Caco-2 (cell line): ENCODE data around the gene CACNA1C. TPM values are rescaled to one million over a fixed set of nuclear protein-coding genes. Genes with fewer than 3 reads are reported as not detected.

Experiments used
- BruUV-seq: library from RNA; stranded (reverse); fragments of 400-500 nt; replicated peaks from 2 replicates; lab custom pipeline; 2021; lab: Mats Ljungman, UMichigan
- CTCF ChIA-PET: fragments of 300-600 bp; sonication (Branson Sonifier 250); formaldehyde crosslinking; loops from one replicate; lab custom pipeline; 2022; ENCODE audit warnings: antibody characterized with exemption; lab: Charles Lee
- POLR2A ChIA-PET: fragments of 300-600 bp; sonication (Branson Sonifier 250); formaldehyde crosslinking; loops from one replicate; lab custom pipeline; 2022; ENCODE audit warnings: antibody characterized with exemption; lab: Charles Lee
- DNase-seq, 2 experiments: peaks; one replicate each; pipeline versions ENCODE4 v3.0.0 to v3.0.0-alpha.2; 2020 to 2022
- H3K27me3 ChIP-seq: replicated peaks from 2 replicates; pipeline ENCODE4 v1.6.0; 2011; ENCODE audit warnings: low read length; ENCODE audit not compliant: control insufficient read depth, insufficient read depth
- H3K36me3 ChIP-seq: 2 replicates; pipeline ENCODE4 v1.5.1; 2011; ENCODE audit warnings: low read length; ENCODE audit not compliant: control insufficient read depth, insufficient read depth
- H3K4me1 ChIP-seq: fragments of 250-450 bp; sonication (Bioruptor Pico); 2 replicates; pipeline ENCODE4 v1.5.1; 2020; ENCODE audit warnings: mild to moderate bottlenecking
- H3K4me3 ChIP-seq: 2 replicates; pipeline ENCODE4 v1.5.1; 2011; ENCODE audit warnings: low read depth, mild to moderate bottlenecking, control low read depth, low read length
- H3K9me3 ChIP-seq: fragments of 250-450 bp; sonication (Bioruptor Pico); 2 replicates; pipeline ENCODE4 v1.5.1; 2020; ENCODE audit warnings: mild to moderate bottlenecking, moderate library complexity
- H3K27ac Mint-ChIP-seq: one replicate; pipeline ENCODE4 v1.8.0; 2022; ENCODE audit warnings: mixed read lengths; ENCODE audit not compliant: unreplicated experiment
- H3K27me3 Mint-ChIP-seq: one replicate; pipeline ENCODE4 v1.8.0; 2022; ENCODE audit warnings: mixed read lengths; ENCODE audit not compliant: insufficient read depth, unreplicated experiment
- H3K36me3 Mint-ChIP-seq: one replicate; pipeline ENCODE4 v1.8.0; 2022; ENCODE audit warnings: mild to moderate bottlenecking, mixed read lengths; ENCODE audit not compliant: insufficient read depth, unreplicated experiment
- H3K4me1 Mint-ChIP-seq: one replicate; pipeline ENCODE4 v1.8.0; 2022; ENCODE audit warnings: low read depth, mixed read lengths; ENCODE audit not compliant: unreplicated experiment
- H3K4me3 Mint-ChIP-seq: one replicate; pipeline ENCODE4 v1.8.0; 2022; ENCODE audit warnings: mild to moderate bottlenecking, moderate library complexity, mixed read lengths; ENCODE audit not compliant: unreplicated experiment
- H3K9me3 Mint-ChIP-seq: one replicate; pipeline ENCODE4 v1.8.0; 2022; ENCODE audit warnings: mixed read lengths; ENCODE audit not compliant: unreplicated experiment
- intact Hi-C: fragments of 100-400 bp; cut with micrococcal nuclease; formaldehyde crosslinking; loops from one replicate; pipeline ENCODE4 v1.10.0; 2022; ENCODE audit not compliant: unreplicated experiment
- total RNA-seq: library from RNA; stranded (reverse); gene quantifications from 2 replicates; pipeline ENCODE4 v1.2.3, GENCODE V29; 2022
- TF ChIP-seq, protein P1 (sequence below), 2 experiments: fragments of 200-600 bp in 1 of 2; IDR thresholded peaks; 1 replicate in 1 of 2; 2 replicates in 1 of 2; pipeline versions ENCODE4 v1.5.1 to v1.8.0; 2011 to 2022; ENCODE audit warnings: antibody characterized with exemption in 1 of 2, control low read depth in 1 of 2, inconsistent platforms in 1 of 2, low read depth in 1 of 2, low read length in 1 of 2, mild to moderate bottlenecking in 1 of 2, moderate library complexity in 1 of 2; ENCODE audit not compliant: insufficient read depth in 1 of 2, severe bottlenecking in 1 of 2, unreplicated experiment in 1 of 2

Gene CACNA1C
- total RNA-seq, 1 experiment from 2014 or later, result not detected

DNA sequence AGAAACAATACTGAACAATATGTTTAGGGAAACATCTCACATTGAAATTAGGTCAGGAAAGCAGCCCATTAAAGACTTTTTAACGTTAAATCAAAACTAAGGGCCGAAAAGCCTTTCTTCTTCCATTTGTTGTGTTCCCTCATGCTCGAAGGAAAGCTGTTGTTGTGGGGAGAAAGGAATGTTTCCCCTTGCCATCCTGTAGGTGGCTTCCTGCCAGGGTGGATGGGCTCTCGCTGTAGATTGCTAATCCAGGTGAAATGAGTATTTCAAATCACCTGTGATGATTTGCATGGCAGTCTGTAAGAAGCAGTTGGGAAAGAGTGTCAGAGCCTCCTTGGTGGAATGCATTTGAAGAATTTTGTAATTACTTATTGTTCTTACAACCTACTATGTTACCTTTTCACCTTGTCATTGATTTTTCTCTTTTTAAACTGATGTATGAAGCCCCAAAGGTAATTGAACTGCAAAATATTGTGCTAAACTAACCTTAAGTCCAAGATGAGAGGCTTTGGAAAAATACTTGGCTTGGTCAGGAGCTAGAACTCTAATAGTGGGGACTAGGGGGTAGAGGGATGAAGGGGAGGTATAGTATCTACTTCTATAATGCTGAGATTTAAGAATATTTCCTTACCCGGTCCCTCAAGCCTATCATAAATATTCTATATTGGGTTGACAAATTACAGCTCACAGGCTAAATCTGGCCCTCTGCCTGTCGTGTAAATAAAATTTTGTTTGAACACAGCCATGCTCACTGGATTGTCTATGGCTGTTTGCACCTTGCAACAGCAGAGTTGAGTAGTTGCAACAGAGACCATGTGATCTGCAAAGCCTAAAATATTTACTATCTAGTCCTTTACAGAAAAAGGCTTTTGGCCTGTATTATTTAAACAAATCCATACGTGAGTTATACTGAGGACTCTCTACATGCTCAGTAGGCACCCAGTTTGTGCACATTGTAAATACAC, 40.9 kb upstream of the CACNA1C start:
- H3K27me3 Mint-ChIP-seq, result peaks cover 9% of the 10 kb centered on the region
- H3K36me3 Mint-ChIP-seq, result no peaks in the 10 kb centered on the region
- H3K9me3 Mint-ChIP-seq, result no peaks in the 10 kb centered on the region
- no peaks in the 10 kb centered on the region for H3K27me3 ChIP-seq
- TF ChIP-seq, protein P1, sequence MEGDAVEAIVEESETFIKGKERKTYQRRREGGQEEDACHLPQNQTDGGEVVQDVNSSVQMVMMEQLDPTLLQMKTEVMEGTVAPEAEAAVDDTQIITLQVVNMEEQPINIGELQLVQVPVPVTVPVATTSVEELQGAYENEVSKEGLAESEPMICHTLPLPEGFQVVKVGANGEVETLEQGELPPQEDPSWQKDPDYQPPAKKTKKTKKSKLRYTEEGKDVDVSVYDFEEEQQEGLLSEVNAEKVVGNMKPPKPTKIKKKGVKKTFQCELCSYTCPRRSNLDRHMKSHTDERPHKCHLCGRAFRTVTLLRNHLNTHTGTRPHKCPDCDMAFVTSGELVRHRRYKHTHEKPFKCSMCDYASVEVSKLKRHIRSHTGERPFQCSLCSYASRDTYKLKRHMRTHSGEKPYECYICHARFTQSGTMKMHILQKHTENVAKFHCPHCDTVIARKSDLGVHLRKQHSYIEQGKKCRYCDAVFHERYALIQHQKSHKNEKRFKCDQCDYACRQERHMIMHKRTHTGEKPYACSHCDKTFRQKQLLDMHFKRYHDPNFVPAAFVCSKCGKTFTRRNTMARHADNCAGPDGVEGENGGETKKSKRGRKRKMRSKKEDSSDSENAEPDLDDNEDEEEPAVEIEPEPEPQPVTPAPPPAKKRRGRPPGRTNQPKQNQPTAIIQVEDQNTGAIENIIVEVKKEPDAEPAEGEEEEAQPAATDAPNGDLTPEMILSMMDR (IDR thresholded peaks at IDR 0.05; ENCODE audit: insufficient read depth in 1 of 2, low read depth in 1 of 2, low read length in 1 of 2, severe bottlenecking in 1 of 2, unreplicated experiment in 1 of 2), result no peak
- BruUV-seq, result no TSS peak
- intact Hi-C loops, result no loop called here
- H3K4me1 Mint-ChIP-seq, result no peaks in the 10 kb centered on the region
- no peaks in the 10 kb centered on the region for H3K4me1 ChIP-seq
- no peak overlapping the region for H3K4me3 Mint-ChIP-seq
- no peak overlapping the region for H3K27ac Mint-ChIP-seq
- no peaks in the 10 kb centered on the region for H3K9me3 ChIP-seq
- no peak for DNase-seq
- CTCF ChIA-PET, result interaction anchor here (1.6 kb wide), 1 partner anchor 72 kb away, joined by 6 read pairs; no protein-coding TSS in a partner anchor
- no peak overlapping the region for H3K4me3 ChIP-seq
- H3K36me3 ChIP-seq, result no peaks in the 10 kb centered on the region
- POLR2A ChIA-PET, result no interaction called here

DNA sequence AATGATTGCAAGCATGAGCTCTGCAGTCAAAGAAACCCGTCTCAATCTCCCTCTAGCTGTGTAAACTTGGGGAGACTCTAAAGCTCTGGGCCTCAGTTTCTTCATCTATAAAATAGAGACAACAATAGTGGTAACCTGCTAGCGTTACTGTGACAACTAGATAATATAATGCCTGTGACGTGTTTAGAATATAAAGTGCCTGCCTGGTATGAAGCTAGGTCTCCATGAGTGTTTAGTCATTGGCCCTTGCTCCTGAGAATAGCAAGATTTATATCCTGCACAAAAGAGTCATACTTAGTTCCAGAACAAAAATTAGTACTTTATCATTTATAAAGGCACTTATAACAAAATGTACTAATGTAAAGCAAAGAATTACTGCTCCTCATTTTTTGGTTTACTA, 39.7 kb upstream of the CACNA1C start:
- Mint-ChIP-seq H3K4me1 (no peaks in the 10 kb centered on the region), H3K9me3 (no peaks in the 10 kb centered on the region), H3K36me3 (no peaks in the 10 kb centered on the region), H3K27ac (no peak overlapping the region), H3K27me3 (peaks cover 15% of the 10 kb centered on the region), H3K4me3 (no peak overlapping the region)
- ChIA-PET POLR2A (no interaction called here), CTCF (interaction anchor here (0.9 kb wide), 1 partner anchor 9 kb away, joined by 3 read pairs; the partner anchor contains the start of gene DCP1B)
- BruUV-seq, result no TSS peak
- no peak for DNase-seq
- no peaks in the 10 kb centered on the region for H3K9me3 ChIP-seq
- no peaks in the 10 kb centered on the region for H3K36me3 ChIP-seq
- no peak overlapping the region for H3K4me3 ChIP-seq
- intact Hi-C loops, result no loop called here
- no peaks in the 10 kb centered on the region for H3K27me3 ChIP-seq
- TF ChIP-seq, protein P1 (IDR thresholded peaks at IDR 0.05; ENCODE audit: insufficient read depth in 1 of 2, low read depth in 1 of 2, low read length in 1 of 2, severe bottlenecking in 1 of 2, unreplicated experiment in 1 of 2), result no peak
- H3K4me1 ChIP-seq, result no peaks in the 10 kb centered on the region

DNA sequence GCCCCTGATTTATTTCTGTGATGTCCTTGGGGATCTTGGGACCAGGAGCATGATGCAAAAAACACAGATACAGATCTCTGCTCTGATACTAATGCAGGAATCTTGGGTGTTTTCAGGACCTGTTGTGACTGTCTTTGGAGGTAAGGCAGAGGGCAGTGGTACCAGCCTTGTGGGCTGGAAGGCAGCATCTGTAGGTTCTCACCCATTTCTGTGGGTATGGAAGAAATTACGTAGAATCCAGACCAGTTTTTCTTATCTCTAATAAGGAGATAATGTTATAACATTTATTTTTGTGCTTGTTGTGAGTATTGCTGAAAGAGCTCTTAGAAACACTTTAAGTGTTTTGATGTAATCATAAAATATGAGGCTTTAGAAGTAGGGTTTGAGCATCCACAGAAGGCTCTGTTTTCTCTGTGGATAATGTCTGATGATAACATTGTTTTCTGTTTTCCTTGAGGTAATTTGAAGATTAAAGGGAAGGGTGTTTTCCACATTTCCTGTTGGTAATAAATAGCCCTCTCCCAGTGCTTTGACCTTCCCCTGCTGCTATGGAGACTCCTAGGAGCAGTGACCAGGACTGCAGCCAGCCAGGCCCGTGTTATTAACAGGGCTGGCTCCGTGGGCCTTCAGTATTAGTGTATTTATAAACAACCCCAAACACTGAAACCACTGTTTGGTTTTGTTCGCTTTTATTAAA, 39.1 kb upstream of the CACNA1C start:
- no peak for DNase-seq
- H3K4me3 Mint-ChIP-seq, result no peak overlapping the region
- intact Hi-C loops, result no loop called here
- BruUV-seq, result no TSS peak
- Histone ChIP-seq H3K4me1 (no peaks in the 10 kb centered on the region), H3K27me3 (no peaks in the 10 kb centered on the region), H3K36me3 (no peaks in the 10 kb centered on the region), H3K9me3 (no peaks in the 10 kb centered on the region), H3K4me3 (no peak overlapping the region)
- ChIA-PET CTCF (interaction anchor here (0.9 kb wide), 1 partner anchor 9 kb away, joined by 3 read pairs; the partner anchor contains the start of gene DCP1B), POLR2A (no interaction called here)
- TF ChIP-seq, protein P1 (IDR thresholded peaks at IDR 0.05; ENCODE audit: insufficient read depth in 1 of 2, low read depth in 1 of 2, low read length in 1 of 2, severe bottlenecking in 1 of 2, unreplicated experiment in 1 of 2), result no peak
- H3K27me3 Mint-ChIP-seq, result peaks cover 16% of the 10 kb centered on the region
- H3K9me3 Mint-ChIP-seq, result no peaks in the 10 kb centered on the region
- H3K36me3 Mint-ChIP-seq, result no peaks in the 10 kb centered on the region
- H3K27ac Mint-ChIP-seq, result no peak overlapping the region
- H3K4me1 Mint-ChIP-seq, result no peaks in the 10 kb centered on the region
